GM21515 (cell line): ENCODE results near the gene ZNF222.
A peak's percentile ranks its signal among the peaks of the same experiment; 100 is the strongest.

ENCODE experiments used
- ATAC-seq: cut with Tn5 transposase; IDR thresholded peaks from one replicate; pipeline ENCODE4 v1.9.1; 2021; ENCODE audit not compliant: unreplicated experiment

Gene ZNF222

DNA sequence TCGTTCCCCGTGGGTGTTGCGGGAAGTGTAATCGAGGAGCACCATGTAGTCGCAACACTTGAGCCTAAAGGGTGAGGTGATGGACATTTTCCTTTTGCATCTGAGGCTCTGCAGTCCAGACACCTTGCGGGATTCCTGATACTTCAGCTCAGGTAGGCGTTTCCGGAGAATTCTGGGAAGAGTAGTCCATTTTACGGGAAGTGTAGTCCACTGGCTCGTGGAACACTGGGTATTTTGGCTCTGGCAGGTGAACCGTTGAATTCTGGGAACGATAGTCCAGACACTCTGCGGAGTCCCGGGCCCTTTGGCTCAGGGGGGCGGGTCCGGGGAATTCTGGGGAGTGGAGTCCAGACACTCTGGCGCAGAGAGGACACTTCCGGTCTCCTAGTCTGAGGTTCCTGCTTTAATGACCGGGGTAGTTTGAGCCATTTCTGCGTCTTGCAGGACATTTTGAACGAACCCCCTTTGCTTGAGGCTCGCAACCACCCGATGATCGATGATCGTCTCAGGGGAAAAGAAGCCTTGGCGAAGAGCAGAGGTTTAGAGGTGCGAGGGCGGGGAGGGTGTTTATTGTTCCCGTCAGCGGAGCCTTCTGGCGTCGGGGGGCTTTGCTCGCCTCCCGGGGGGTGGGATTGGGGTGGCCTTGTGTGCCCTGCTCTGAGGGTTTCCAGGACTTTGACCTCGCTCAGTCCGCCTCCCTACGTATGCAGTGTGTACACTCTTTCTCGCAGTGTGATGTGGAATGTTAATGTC is 26.6 kb downstream of the ZNF222 start, which contains the start of gene ZNF223:
Gene ZNF223, plus strand, starts transcription at position 387 of the 753 bp plus-strand sequence. CDS start 3,141 bp downstream, outside the sequence.
- ATAC-seq: no peak

DNA sequence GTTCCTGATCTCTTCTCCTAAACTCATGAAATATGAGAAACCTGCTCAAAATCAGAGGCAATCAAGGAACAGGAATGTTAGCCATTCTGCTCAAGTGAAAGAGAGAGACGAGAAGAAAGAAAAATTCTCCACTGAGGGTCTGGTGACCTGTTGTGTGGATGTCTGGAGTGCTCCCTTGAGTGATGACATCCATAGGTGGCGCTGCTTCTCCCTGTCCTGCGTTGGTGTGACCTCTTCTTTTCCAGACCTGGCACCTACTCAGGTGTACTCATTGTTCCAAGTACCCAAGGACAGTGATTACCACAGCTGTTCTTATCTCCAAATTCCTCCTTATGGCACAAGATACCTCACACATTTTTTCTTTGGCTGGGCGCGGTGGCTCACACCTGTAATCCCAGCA is 30.7 kb downstream of the ZNF222 start:
- no peak for ATAC-seq

DNA sequence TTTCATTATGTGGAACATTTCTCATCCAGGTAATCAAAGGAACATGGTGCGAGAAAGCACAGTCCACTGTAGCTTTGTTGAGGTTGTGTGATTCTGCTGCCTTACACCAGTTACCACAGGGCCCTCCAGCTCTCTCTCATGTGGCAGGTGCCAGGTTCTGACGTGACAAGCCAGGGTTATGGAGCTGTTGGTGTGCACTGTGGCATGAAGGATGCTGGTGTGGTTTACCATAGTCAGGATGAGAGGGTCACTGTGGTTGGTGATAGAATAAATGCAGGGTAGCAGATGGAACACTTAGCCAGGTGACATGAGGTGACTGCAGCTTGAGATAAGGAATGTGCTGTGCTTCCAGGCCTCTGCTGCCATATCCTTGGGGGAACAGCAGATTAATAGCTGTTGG is 34.0 kb downstream of the ZNF222 start:
- no peak for ATAC-seq

DNA sequence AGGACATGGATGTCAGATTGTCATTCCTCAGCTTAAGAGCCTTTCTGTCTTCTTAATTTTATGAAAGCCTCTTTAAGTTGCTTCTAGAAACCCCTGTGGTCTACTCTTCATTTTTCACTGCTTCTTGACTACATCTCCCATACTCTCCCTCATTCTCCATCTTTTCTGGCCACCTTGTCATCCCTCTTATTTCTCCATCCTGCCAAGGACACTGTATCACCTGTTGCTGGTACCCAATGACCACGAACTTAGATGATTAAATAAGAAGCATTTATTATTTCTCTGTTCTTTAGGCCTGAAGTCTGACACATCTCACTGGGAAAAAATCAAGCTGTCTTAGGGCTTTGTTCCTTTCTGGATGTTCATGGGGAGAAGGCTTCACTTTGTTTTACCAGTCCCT is 35.9 kb downstream of the ZNF222 start:
- no peak for ATAC-seq

DNA sequence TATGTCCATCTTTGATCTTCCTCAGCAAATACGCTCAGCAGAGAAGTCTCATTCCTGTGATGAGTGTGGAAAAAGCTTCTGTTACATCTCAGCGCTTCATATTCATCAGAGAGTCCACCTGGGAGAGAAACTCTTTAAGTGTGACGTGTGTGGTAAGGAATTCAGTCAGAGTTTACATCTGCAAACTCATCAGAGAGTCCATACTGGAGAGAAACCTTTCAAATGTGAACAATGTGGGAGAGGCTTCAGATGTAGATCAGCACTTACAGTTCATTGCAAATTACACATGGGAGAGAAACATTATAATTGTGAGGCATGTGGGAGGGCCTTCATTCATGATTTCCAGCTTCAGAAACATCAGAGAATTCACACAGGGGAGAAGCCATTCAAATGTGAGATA is 41.1 kb downstream of the ZNF222 start:
- no peak for ATAC-seq

DNA sequence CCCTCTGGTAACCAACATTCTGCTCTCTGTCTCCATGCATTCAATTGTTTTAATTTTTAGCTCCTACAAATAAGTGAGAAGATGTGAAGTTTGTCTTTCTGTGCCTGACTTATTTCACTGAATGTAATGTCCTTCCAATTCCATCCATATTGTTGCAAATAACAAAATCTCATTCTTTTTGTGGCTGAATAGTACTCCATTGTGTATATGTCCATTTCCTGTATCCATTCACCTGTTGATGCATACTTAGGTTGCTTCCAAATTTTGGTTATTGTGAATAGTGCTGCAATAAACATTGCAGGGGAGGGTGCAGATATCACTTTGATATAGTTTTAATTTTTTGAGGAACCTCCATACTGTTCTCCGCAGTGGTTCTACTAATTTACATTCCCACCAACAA is 44.2 kb downstream of the ZNF222 start:
- ATAC-seq: no peak

DNA sequence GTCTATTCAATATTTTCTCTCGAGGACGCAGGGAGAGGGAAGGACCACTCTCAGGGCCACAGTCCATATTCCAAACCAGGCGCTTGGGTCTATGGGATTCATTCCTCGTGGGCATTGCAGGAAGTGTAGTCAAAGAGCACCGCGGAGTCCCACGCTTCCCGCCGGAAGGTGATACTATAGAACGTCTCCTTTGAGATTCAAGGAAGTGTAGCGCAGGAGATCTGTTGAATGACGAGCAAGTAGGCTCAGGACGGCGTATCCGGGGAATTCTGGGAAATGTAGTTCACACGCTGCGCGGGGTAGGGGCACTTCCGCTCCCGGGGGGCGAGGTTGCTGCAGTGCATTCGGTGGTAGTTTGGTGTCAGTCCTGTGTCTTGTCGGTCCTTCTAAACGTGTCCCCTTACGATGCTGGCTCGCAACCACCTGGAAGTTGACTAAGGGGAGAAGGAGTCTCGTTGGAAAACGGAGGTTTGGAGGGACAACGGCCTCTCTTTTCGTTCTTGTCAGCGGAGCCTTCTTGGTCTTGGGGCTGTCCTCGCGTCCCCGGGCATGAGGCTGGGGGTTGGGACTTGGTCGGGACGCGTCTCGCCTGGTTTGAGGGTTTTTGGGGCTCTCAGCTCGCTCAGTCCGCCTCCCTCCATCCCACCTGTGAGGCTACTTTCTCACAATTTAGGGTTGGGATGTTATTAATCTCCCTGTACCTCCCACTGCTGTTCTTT is 46.8 kb downstream of the ZNF222 start, which contains the start of gene ZNF284:
Gene ZNF284, plus strand, starts transcription at position 336 of the 719 bp plus-strand sequence. CDS start 4,231 bp downstream, outside the sequence.
- ATAC-seq: peak; percentile 70

DNA sequence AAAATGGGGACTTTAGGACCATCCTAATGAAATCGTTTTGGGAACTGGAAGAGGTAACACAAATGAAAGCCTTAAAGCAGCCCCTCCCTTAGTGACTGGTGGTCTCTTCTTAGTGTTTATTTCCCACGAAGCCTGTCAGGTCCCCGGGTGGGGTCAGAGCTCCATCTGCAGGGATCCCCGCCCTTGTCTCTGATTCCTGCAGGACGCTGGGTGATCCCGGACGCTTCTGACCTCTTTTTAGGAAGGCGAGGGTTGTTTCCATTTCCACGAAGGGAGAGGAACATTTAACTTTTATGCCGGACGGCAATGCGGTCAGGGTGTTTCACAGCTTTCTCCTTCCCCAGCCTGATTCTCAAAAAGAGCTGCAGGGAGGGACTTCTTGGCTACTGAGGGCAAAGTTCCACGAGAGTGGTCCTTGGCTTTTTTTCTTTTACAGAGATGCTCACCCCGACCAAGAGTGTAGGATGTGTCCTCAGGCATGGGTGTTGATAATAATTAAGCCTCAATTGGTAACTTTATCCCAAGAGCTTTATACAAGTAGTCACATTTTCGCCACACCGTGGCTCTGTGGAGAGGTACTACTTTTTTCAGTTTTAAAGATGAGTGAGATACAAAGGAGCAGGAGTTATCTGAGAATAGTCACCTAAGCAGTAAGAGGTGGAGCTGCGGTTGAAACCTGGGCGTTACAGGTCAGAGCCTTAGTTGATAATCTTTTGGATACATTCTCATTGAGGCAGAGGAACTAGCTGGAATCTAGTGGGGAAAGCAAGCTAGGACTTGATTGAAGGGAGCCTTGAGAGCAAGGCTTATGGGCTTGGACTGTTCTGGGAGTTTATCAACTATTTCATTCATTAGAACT is 47.6 kb downstream of the ZNF222 start:
- no peak for ATAC-seq

DNA sequence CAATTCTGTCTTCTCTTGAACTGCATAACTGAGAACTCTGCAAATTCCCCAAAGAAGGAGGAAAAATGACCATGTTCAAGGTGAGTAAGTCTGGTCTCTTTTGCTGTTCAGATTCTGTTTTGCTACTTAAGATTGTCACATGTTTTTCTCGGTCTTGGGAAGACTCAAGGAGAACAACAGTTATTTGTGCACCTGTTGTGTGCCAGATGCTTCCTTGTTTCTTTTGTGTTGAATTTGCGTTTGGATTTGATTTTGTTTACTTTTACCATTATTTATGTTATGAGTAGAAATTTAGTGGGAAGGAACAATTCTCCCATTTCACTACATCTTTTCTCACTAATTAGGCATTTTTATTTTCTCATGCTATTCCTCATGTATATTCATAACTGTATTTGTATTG is 51.1 kb downstream of the ZNF222 start:
- ATAC-seq: no peak
